ELF-1 (cell line): ENCODE measurements around the gene FGF8.

Source experiments
- DNase-seq: peaks from one replicate; pipeline ENCODE4 v3.0.0-alpha.2; 2016; ENCODE audit warnings: low read depth, low spot score

Gene FGF8

DNA sequence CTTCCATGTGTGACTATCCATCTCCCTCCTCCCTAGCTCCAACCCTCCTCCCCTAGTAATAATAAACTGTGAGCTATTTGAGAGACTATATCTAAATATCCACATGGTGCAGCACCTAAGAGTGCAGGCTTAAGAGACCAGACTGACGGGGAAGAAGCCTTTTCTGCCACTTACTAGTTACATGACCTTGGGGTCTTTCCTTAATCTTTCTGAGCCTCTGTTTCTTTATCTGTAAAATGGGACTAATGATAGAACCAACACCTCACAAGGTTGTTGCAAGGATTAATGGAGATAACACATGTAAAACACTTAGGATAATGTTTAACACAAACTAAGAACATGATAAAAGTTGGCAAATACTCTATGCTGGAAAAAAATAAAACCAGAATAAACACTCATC is 43.8 kb downstream of the FGF8 start:
- DNase-seq: no peak

DNA sequence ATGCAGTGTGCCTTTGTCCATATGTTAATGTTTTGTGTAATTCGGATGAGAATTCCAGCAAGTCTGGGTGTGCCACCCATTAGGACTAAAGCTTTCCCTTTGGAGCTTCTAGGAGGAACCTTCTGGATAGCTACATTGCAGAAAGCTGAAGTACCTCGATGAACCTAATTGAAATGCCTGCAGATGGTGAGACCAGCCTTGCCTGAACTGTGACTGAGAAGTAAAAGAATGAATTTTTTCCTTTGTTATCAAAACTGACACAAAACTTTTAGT is 49.9 kb downstream of the FGF8 start:
- DNase-seq: no peak

- DNase-seq: no peak
These were observed 50.4 kb downstream of the FGF8 start for GRCh38 chr10:101725296-101726114.

- DNase-seq: no peak
These were observed 51.5 kb downstream of the FGF8 start for GRCh38 chr10:101724446-101724845.

- DNase-seq: no peak
These were observed 52.7 kb downstream of the FGF8 start for GRCh38 chr10:101723176-101723575.

- DNase-seq: no peak
These were observed 54.1 kb downstream of the FGF8 start for GRCh38 chr10:101721806-101722205.

GRCh38 chr10:101720606-101721230 is 55.2 kb downstream of the FGF8 start:
- no peak for DNase-seq
